Stimulated activated naive B cell treated with anti-CD40 and anti-IgM and Interleukin-4, amounts not matched to agents 10 μg/mL and 1 μg/mL and 100 μg/mL, for 72 hours (primary cell): ENCODE data around the gene GSTO2.
A peak's percentile ranks its signal among the peaks of the same experiment; 100 is the strongest.

Source experiments
- ATAC-seq, 2 donors: fragments of 150-1000 bp; cut with Tn5 transposase; replicated peaks; 2 replicates each; pipeline ENCODE4 v1.10.0; 2021; ENCODE audit warnings: moderate library complexity in 1 of 2
- DNase-seq: peaks from one replicate; pipeline ENCODE4 v3.0.0; 2021
- H3K27ac Mint-ChIP-seq: one replicate; pipeline ENCODE4 v1.8.0; 2022; ENCODE audit warnings: mild to moderate bottlenecking, mixed read lengths
- H3K27me3 Mint-ChIP-seq, 2 donors: one replicate each; pipeline ENCODE4 v1.8.0; 2022; ENCODE audit warnings: mixed read lengths in 2 of 2
- H3K36me3 Mint-ChIP-seq, 2 donors: one replicate each; pipeline ENCODE4 v1.8.0; 2022; ENCODE audit warnings: mixed read lengths in 2 of 2, mild to moderate bottlenecking in 1 of 2
- H3K4me1 Mint-ChIP-seq, 2 donors: one replicate each; pipeline ENCODE4 v1.8.0; 2022; ENCODE audit warnings: mixed read lengths in 2 of 2, mild to moderate bottlenecking in 1 of 2
- H3K4me3 Mint-ChIP-seq, 2 donors: one replicate each; pipeline ENCODE4 v1.8.0; 2022; ENCODE audit warnings: mild to moderate bottlenecking in 2 of 2, mixed read lengths in 2 of 2, moderate library complexity in 1 of 2
- H3K9me3 Mint-ChIP-seq, 2 donors: one replicate each; pipeline ENCODE4 v1.8.0; 2022; ENCODE audit warnings: mixed read lengths in 2 of 2, mild to moderate bottlenecking in 1 of 2

GSTO2 gene

GRCh38 chr10:104258209-104258608 lies 10.8 kb upstream of the GSTO2 start:
- H3K9me3 Mint-ChIP-seq = no peaks in the 10 kb centered on the region
- ATAC-seq = no peak
- H3K36me3 Mint-ChIP-seq = peaks cover 21 to 33% of the 10 kb centered on the region in 2 donors
- no peak overlapping the region for H3K4me3 Mint-ChIP-seq
- H3K27ac Mint-ChIP-seq = no peak overlapping the region
- peaks cover under 1 to 2% of the 10 kb centered on the region in 2 donors for H3K27me3 Mint-ChIP-seq
- H3K4me1 Mint-ChIP-seq = peaks cover 43 to 54% of the 10 kb centered on the region in 2 donors
- no peak for DNase-seq

DNA sequence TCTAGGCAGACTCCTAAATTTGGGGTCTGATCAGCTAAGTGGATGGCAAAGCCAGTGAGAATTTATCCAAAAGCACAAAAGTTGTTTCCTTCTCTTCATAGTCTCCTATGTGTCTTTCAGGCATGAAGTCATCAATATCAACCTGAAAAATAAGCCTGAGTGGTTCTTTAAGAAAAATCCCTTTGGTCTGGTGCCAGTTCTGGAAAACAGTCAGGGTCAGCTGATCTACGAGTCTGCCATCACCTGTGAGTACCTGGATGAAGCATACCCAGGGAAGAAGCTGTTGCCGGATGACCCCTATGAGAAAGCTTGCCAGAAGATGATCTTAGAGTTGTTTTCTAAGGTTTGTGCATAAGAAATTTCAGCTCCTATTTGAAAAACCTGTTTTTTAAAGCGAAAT lies 9.5 kb upstream of the GSTO2 start:
- ATAC-seq = no peak
- Mint-ChIP-seq H3K4me3 (no peak overlapping the region), H3K27me3 (no peaks in the 10 kb centered on the region), H3K27ac (no peak overlapping the region), H3K9me3 (no peaks in the 10 kb centered on the region), H3K4me1 (peaks cover 40 to 61% of the 10 kb centered on the region in 2 donors), H3K36me3 (peaks cover 22 to 40% of the 10 kb centered on the region in 2 donors)
- DNase-seq = no peak

- ATAC-seq (no peak), DNase-seq (no peak)
- Mint-ChIP-seq H3K4me3 (peak overlapping the region; percentile 2 to 10), H3K27me3 (no peaks in the 10 kb centered on the region), H3K9me3 (no peaks in the 10 kb centered on the region), H3K27ac (peak overlapping the region; percentile 15), H3K4me1 (peaks cover 41 to 63% of the 10 kb centered on the region in 2 donors), H3K36me3 (peaks cover 23 to 42% of the 10 kb centered on the region in 2 donors)
These were observed 8.8 kb upstream of the GSTO2 start for GRCh38 chr10:104259999-104260774.

GRCh38 chr10:104260775-104261115 lies 8.2 kb upstream of the GSTO2 start:
- ATAC-seq (peak; percentile 48 to 49), DNase-seq (no peak)
- Mint-ChIP-seq H3K27me3 (no peaks in the 10 kb centered on the region), H3K27ac (peak overlapping the region; percentile 76), H3K9me3 (no peaks in the 10 kb centered on the region), H3K4me1 (peaks cover 39 to 64% of the 10 kb centered on the region in 2 donors), H3K4me3 (peak overlapping the region; percentile 2 to 10), H3K36me3 (peaks cover 24 to 48% of the 10 kb centered on the region in 2 donors)

- Mint-ChIP-seq H3K9me3 (no peaks in the 10 kb centered on the region), H3K4me3 (no peak overlapping the region), H3K27ac (no peak overlapping the region), H3K27me3 (no peaks in the 10 kb centered on the region), H3K36me3 (peaks cover 29 to 52% of the 10 kb centered on the region in 2 donors), H3K4me1 (peaks cover 37 to 63% of the 10 kb centered on the region in 2 donors)
- ATAC-seq (no peak), DNase-seq (no peak)
These were observed 6.9 kb upstream of the GSTO2 start for GRCh38 chr10:104262055-104262454.

DNA sequence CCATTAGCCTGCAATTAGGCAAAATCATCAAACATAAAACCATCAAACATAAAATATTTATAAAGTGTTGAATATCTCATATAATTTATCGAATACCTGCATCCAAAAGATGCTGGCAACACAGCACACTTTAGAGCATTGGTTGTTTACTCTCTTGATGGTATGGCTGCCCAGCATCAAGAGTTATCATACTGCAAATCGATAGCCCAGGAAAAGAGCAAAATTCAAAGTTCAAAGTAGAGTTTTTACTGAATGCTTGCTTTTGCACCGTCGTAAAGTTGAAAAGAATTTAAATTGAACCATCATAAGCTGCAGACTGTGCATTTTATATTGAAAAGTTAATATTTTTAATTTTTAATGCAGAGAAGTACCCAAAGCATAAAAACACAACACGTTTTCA lies 4.2 kb upstream of the GSTO2 start:
- H3K4me3 Mint-ChIP-seq = no peak overlapping the region
- no peak overlapping the region for H3K27ac Mint-ChIP-seq
- ATAC-seq (no peak), DNase-seq (no peak)
- H3K9me3 Mint-ChIP-seq = no peaks in the 10 kb centered on the region
- H3K36me3 Mint-ChIP-seq = peaks cover 37 to 53% of the 10 kb centered on the region in 2 donors
- no peaks in the 10 kb centered on the region for H3K27me3 Mint-ChIP-seq
- peaks cover 33 to 66% of the 10 kb centered on the region in 2 donors for H3K4me1 Mint-ChIP-seq

DNA sequence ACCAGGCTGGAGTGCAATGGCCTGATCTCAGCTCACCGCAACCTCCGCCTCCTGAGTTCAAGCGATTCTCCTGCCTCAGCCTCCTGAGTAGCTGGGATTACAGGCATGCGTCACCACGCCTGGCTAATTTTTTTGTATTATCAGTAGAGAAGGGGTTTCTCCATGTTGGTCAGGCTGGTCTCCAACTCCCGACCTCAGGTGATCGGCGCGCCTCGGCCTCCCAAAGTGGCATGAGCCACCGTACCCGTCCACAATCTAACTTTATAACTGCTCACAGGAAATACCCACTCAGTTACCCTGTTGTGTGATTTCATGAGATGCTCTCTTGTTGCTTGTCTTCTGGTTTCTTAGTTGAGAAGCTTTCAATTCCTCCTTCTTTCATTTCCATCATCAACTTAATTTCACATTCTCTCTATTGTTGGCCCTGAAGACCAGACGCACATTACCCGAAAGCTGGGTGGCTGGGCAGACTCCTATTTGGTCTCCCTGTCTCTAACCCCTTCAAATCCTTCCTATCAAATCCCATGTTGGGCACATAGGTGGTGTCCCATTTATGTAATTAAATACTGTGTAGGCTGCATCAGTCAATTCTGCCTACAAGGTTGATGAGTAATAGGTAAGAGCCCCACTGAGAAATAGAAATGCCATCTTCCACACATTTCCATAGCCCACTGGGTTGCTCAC lies 1.1 kb upstream of the GSTO2 start:
- H3K36me3 Mint-ChIP-seq = peaks cover 24 to 33% of the 10 kb centered on the region in 2 donors
- H3K4me3 Mint-ChIP-seq = peak overlapping the region; percentile 81 to 87
- H3K9me3 Mint-ChIP-seq = no peaks in the 10 kb centered on the region
- no peak for DNase-seq
- peaks cover 18 to 46% of the 10 kb centered on the region in 2 donors for H3K4me1 Mint-ChIP-seq
- H3K27me3 Mint-ChIP-seq = no peaks in the 10 kb centered on the region
- peak overlapping the region; percentile 93 for H3K27ac Mint-ChIP-seq
- ATAC-seq = peak; percentile 14 to 23

DNA sequence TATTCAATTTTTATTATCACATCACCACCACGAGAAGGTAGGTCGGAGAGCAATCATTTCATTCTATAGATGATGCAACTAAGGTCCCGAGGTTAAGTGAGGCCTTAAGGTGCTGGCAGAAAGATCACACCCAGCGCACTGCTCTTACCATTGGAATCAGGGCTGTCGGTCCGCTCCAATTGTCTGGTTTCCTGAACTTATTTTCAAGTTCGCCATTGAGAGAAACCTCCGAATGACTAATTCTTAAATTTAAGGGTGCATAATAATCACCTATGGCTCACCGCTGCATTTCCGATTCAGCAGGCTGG lies 625 bp upstream of the GSTO2 start:
- H3K4me3 Mint-ChIP-seq = peak overlapping the region; percentile 81 to 87
- ATAC-seq = peak; percentile 1 to 3
- DNase-seq = no peak
- H3K4me1 Mint-ChIP-seq = peaks cover 18 to 46% of the 10 kb centered on the region in 2 donors
- no peaks in the 10 kb centered on the region for H3K27me3 Mint-ChIP-seq
- H3K27ac Mint-ChIP-seq = peak overlapping the region; percentile 93
- H3K36me3 Mint-ChIP-seq = peaks cover 24 to 33% of the 10 kb centered on the region in 2 donors
- H3K9me3 Mint-ChIP-seq = no peaks in the 10 kb centered on the region

DNA sequence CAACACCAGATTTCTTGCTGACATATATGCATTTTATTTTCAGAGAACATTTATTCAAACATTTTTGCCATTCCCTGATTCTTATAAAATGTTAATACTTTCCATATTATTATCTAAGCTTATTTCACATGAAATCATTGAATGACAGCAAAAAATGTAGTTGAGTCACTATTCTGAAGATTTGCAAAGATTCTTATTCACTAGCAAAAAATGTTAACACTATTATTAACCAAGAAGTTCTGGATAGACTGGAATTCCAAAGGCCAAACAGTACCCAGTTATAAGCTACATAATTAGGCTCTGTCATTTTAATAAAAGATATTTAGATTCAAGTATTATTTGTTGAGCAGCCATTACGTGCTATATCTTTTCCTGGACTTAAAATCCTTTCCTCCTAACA lies 4.3 kb downstream of the GSTO2 start:
- Mint-ChIP-seq H3K9me3 (no peaks in the 10 kb centered on the region), H3K4me1 (peaks cover 2 to 18% of the 10 kb centered on the region in 2 donors), H3K27me3 (peaks cover 19 to 29% of the 10 kb centered on the region in 2 donors), H3K36me3 (peaks cover 4 to 5% of the 10 kb centered on the region in 2 donors), H3K27ac (no peak overlapping the region), H3K4me3 (no peak overlapping the region)
- DNase-seq (no peak), ATAC-seq (no peak)

GRCh38 chr10:104273899-104274575 lies 5.1 kb downstream of the GSTO2 start:
- DNase-seq (no peak), ATAC-seq (no peak)
- Mint-ChIP-seq H3K4me1 (peaks cover 2 to 11% of the 10 kb centered on the region in 2 donors), H3K9me3 (no peaks in the 10 kb centered on the region), H3K4me3 (no peak overlapping the region), H3K36me3 (no peaks in the 10 kb centered on the region), H3K27ac (no peak overlapping the region), H3K27me3 (peaks cover 19 to 36% of the 10 kb centered on the region in 2 donors)

DNA sequence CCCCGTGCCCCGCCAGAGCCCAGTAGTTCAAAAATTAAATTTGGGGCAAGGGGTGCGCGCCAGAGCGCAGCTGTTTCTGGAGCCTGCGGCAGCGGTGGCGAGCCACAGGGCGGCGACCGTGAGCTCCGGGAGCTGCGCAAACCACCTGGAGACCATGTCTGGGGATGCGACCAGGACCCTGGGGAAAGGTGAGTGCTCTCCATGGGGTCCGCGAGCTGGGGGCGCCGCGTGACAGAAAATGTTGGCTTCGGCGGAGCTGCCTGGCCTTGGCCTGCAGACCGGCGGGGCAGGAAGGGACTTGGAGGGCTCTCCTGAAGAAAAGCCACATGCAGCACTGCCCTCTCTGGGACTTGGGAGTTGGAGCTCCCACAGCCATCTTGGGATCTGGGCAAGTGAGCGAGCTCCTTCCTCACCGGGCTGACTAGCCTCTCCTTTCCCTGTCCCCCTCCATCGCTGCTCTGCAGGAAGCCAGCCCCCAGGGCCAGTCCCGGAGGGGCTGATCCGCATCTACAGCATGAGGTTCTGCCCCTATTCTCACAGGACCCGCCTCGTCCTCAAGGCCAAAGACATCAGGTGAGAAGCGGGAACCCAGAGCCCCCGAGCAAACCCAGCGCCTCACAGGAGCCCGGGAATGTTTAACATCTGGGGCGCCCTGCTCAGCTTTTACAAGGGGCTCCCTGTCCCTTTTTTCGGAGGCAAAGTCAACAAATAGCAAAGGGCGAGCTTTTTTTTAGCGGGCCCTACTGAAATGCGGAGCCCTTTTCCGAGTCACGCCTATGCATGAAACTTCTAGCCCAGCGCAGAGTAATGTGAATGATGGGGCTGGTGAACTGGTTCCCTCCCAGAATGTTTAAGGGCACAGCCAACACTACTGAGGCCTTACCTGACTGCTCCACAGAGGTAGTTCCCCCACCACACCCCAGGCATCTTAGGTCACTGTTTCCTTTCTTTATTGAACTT lies 6.1 kb downstream of the GSTO2 start:
- peak; percentile 75 to 82 for ATAC-seq
- H3K4me3 Mint-ChIP-seq = peak overlapping the region; percentile 32 to 69
- peak; percentile 10 for DNase-seq
- H3K9me3 Mint-ChIP-seq = no peaks in the 10 kb centered on the region
- H3K27ac Mint-ChIP-seq = no peak overlapping the region
- peaks cover 2 to 9% of the 10 kb centered on the region in 2 donors for H3K4me1 Mint-ChIP-seq
- H3K27me3 Mint-ChIP-seq = peaks cover 19 to 38% of the 10 kb centered on the region in 2 donors
- no peaks in the 10 kb centered on the region for H3K36me3 Mint-ChIP-seq

DNA sequence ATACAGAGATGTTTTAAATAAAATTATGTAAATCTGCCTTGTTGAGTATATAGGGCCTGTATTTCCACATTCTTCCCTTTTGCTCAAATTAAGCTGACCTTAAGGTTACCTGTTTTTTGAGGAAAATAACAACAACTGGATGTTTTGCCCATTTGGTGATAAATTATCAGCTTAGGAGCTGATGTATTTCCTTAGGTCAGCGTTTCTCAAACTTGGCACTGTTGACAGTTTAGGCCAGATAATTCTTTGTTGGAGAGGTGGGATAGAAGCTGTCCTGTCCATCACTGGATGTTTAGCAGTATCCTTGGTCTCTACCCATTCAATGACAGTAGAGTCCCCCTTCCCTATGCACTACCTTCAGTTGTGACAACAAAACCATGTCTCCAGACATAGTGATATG lies 7.2 kb downstream of the GSTO2 start:
- ATAC-seq = no peak
- no peaks in the 10 kb centered on the region for H3K36me3 Mint-ChIP-seq
- no peak for DNase-seq
- no peak overlapping the region for H3K4me3 Mint-ChIP-seq
- peaks cover 19 to 38% of the 10 kb centered on the region in 2 donors for H3K27me3 Mint-ChIP-seq
- no peak overlapping the region for H3K27ac Mint-ChIP-seq
- peaks cover 2 to 9% of the 10 kb centered on the region in 2 donors for H3K4me1 Mint-ChIP-seq
- H3K9me3 Mint-ChIP-seq = no peaks in the 10 kb centered on the region

GRCh38 chr10:104277785-104278184 lies 8.8 kb downstream of the GSTO2 start:
- no peaks in the 10 kb centered on the region for H3K9me3 Mint-ChIP-seq
- H3K36me3 Mint-ChIP-seq = no peaks in the 10 kb centered on the region
- H3K4me1 Mint-ChIP-seq = peaks cover 2 to 9% of the 10 kb centered on the region in 2 donors
- H3K4me3 Mint-ChIP-seq = no peak overlapping the region
- DNase-seq (no peak), ATAC-seq (no peak)
- H3K27me3 Mint-ChIP-seq = peaks cover 19 to 38% of the 10 kb centered on the region in 2 donors
- H3K27ac Mint-ChIP-seq = no peak overlapping the region
